ENCODE measurements around the gene VWA5B2.
A peak's percentile ranks its signal among the peaks of the same experiment; 100 is the strongest.
"Not testable (repeated sequence)": the region's sequence is repeated elsewhere in the genome, so short reads cannot be mapped to it uniquely, and the experiment has no call there.

Gene VWA5B2

GRCh38 chr3:184260724-184261269 lies 31.4 kb downstream of the VWA5B2 start:
- TF ChIP-seq, protein P1, sequence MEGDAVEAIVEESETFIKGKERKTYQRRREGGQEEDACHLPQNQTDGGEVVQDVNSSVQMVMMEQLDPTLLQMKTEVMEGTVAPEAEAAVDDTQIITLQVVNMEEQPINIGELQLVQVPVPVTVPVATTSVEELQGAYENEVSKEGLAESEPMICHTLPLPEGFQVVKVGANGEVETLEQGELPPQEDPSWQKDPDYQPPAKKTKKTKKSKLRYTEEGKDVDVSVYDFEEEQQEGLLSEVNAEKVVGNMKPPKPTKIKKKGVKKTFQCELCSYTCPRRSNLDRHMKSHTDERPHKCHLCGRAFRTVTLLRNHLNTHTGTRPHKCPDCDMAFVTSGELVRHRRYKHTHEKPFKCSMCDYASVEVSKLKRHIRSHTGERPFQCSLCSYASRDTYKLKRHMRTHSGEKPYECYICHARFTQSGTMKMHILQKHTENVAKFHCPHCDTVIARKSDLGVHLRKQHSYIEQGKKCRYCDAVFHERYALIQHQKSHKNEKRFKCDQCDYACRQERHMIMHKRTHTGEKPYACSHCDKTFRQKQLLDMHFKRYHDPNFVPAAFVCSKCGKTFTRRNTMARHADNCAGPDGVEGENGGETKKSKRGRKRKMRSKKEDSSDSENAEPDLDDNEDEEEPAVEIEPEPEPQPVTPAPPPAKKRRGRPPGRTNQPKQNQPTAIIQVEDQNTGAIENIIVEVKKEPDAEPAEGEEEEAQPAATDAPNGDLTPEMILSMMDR (IDR thresholded peaks at IDR 0.05; ENCODE audit: control insufficient read depth, extremely low read depth, insufficient read depth) = no peak
- DNase-seq (ENCODE audit: low read depth) = no peak
- peak overlapping the region; percentile 58 for H3K4me3 ChIP-seq (ENCODE audit: low read depth, low read length)

GRCh38 chr3:184261270-184261853 lies 32.0 kb downstream of the VWA5B2 start, which contains the start of gene CAMK2N2:
Gene CAMK2N2, minus strand, starts transcription at chr3:184261553. Its CDS starts 268 bp downstream, at chr3:184261285.
- DNase-seq (ENCODE audit: low read depth) = peak; percentile 64
- TF ChIP-seq, protein P1 (IDR thresholded peaks at IDR 0.05; ENCODE audit: control insufficient read depth, extremely low read depth, insufficient read depth) = no peak
- peak within 1 kb of the TSS; percentile 58 for H3K4me3 ChIP-seq (ENCODE audit: low read depth, low read length)

GRCh38 chr3:184261854-184262763 lies 32.7 kb downstream of the VWA5B2 start:
- no peak for DNase-seq (ENCODE audit: low read depth)
- H3K4me3 ChIP-seq (ENCODE audit: low read depth, low read length) = peak overlapping the region; percentile 58
- TF ChIP-seq, protein P1 (IDR thresholded peaks at IDR 0.05; ENCODE audit: control insufficient read depth, extremely low read depth, insufficient read depth) = no peak

DNA sequence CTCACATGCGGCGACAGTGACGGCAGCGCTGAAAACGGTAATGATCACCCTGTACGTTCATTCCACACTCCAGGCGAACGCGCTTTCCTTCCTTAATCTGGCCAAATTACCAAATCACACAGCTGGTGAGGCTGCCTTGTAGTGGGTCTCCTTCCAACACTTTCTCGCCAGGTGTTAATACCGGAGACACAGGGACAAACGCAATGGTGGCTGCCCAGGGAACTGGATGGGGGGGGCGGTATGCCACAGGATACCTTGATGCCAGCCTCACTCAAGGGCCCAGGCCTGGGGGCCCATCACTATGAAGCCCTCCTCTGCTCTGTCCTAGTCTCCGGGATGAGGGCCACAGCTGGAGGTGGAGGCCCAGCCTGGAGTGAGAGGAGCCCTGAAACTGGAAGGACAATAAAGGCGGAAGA lies 33.4 kb downstream of the VWA5B2 start:
- TF ChIP-seq, protein P1 (IDR thresholded peaks at IDR 0.05; ENCODE audit: control insufficient read depth, extremely low read depth, insufficient read depth) = no peak
- no peak for DNase-seq (ENCODE audit: low read depth)
- H3K4me3 ChIP-seq (ENCODE audit: low read depth, low read length) = no peak overlapping the region

GRCh38 chr3:184267249-184267648 lies 37.9 kb downstream of the VWA5B2 start:
- DNase-seq (ENCODE audit: low read depth); H3K4me3 ChIP-seq (ENCODE audit: low read depth, low read length): not testable (repeated sequence)

GRCh38 chr3:184272269-184272668 lies 42.9 kb downstream of the VWA5B2 start:
- no peak for DNase-seq (ENCODE audit: low read depth)
- H3K4me3 ChIP-seq (ENCODE audit: low read depth, low read length) = no peak overlapping the region
- TF ChIP-seq, protein P1 (IDR thresholded peaks at IDR 0.05; ENCODE audit: control insufficient read depth, extremely low read depth, insufficient read depth) = no peak

- no peak overlapping the region for H3K4me3 ChIP-seq (ENCODE audit: low read depth, low read length)
- TF ChIP-seq, protein P1 (IDR thresholded peaks at IDR 0.05; ENCODE audit: control insufficient read depth, extremely low read depth, insufficient read depth) = no peak
- DNase-seq (ENCODE audit: low read depth) = no peak
Observed at GRCh38 chr3:184275381-184275701, 46.0 kb downstream of the VWA5B2 start.
